HG03521 (cell line): ENCODE measurements around the gene CMTR1.

ENCODE experiments used
- ATAC-seq: cut with Tn5 transposase; IDR thresholded peaks from one replicate; pipeline ENCODE4 v1.9.1; 2021; ENCODE audit warnings: mild to moderate bottlenecking, moderate library complexity; ENCODE audit not compliant: unreplicated experiment

CMTR1 gene

GRCh38 chr6:37511201-37511600, 78.2 kb downstream of the CMTR1 start:
- ATAC-seq, result no peak

- ATAC-seq, result no peak
Measured at GRCh38 chr6:37511910-37512399, 78.9 kb downstream of the CMTR1 start.

GRCh38 chr6:37512400-37513011, 79.5 kb downstream of the CMTR1 start:
- ATAC-seq, result no peak

- no peak for ATAC-seq
Measured at GRCh38 chr6:37513155-37513554, 80.1 kb downstream of the CMTR1 start.

GRCh38 chr6:37513576-37513975, 80.6 kb downstream of the CMTR1 start:
- no peak for ATAC-seq

GRCh38 chr6:37514321-37514771, 81.3 kb downstream of the CMTR1 start:
- no peak for ATAC-seq

- ATAC-seq, result no peak
Measured at GRCh38 chr6:37514837-37515236, 81.8 kb downstream of the CMTR1 start.

GRCh38 chr6:37515712-37516075, 82.7 kb downstream of the CMTR1 start:
- ATAC-seq, result no peak

GRCh38 chr6:37516076-37516919, 83.3 kb downstream of the CMTR1 start:
- ATAC-seq, result peak; percentile 52

GRCh38 chr6:37516920-37517405, 83.9 kb downstream of the CMTR1 start:
- no peak for ATAC-seq

- ATAC-seq, result no peak
Measured at GRCh38 chr6:37517411-37517812, 84.4 kb downstream of the CMTR1 start.

- ATAC-seq, result no peak
Measured at GRCh38 chr6:37518116-37518515, 85.1 kb downstream of the CMTR1 start.

- ATAC-seq, result no peak
Measured at GRCh38 chr6:37519461-37519860, 86.4 kb downstream of the CMTR1 start.

GRCh38 chr6:37520926-37521325, 87.9 kb downstream of the CMTR1 start:
- ATAC-seq, result no peak

- no peak for ATAC-seq
Measured at GRCh38 chr6:37521674-37522073, 88.7 kb downstream of the CMTR1 start.

- ATAC-seq, result no peak
Measured at GRCh38 chr6:37522836-37523235, 89.8 kb downstream of the CMTR1 start.

GRCh38 chr6:37523412-37523811, 90.4 kb downstream of the CMTR1 start:
- ATAC-seq, result no peak

- ATAC-seq, result no peak
Measured at GRCh38 chr6:37524025-37524969, 91.3 kb downstream of the CMTR1 start.

GRCh38 chr6:37524970-37525318, 91.9 kb downstream of the CMTR1 start:
- ATAC-seq, result no peak

- ATAC-seq, result no peak
Measured at GRCh38 chr6:37525460-37526357, 92.7 kb downstream of the CMTR1 start.
